Pulmonary artery endothelial cell (primary cell): ENCODE data around the gene CRHR1. TPM values are rescaled to one million over a fixed set of nuclear protein-coding genes. Genes with fewer than 3 reads are reported as not detected.
"Not testable (repeated sequence)": the region's sequence is repeated elsewhere in the genome, so short reads cannot be mapped to it uniquely, and the experiment has no call there.

Experiments
- DNase-seq: peaks from one replicate; pipeline ENCODE4 v3.0.0-alpha.2; 2011; ENCODE audit warnings: low read depth, low spot score
- total RNA-seq: library from RNA; depleted of rRNA; stranded (reverse); fragments of >200 nt; gene quantifications from 2 replicates; pipeline ENCODE4 v1.2.3, GENCODE V29; 2014

Gene CRHR1
- total RNA-seq, result not detected in 2 replicates

- DNase-seq, result no peak
Measured at GRCh38 chr17:45784293-45784740, at the start of gene CRHR1. TSS of gene CRHR1 (plus strand) at chr17:45784320. CDS start at chr17:45784545, 225 bp downstream.

GRCh38 chr17:45734598-45734997, 49.5 kb upstream of the CRHR1 start:
- DNase-seq, result no peak

- DNase-seq, result no peak
Measured at GRCh38 chr17:45735488-45735887, 48.6 kb upstream of the CRHR1 start.

- DNase-seq, result no peak
Measured at GRCh38 chr17:45739786-45740185, 44.3 kb upstream of the CRHR1 start.

- DNase-seq, result no peak
Measured at GRCh38 chr17:45740553-45741330, 43.4 kb upstream of the CRHR1 start.

GRCh38 chr17:45742251-45742650, 41.9 kb upstream of the CRHR1 start:
- DNase-seq, result no peak

- DNase-seq, result no peak
Measured at GRCh38 chr17:45743626-45744326, 40.3 kb upstream of the CRHR1 start.

GRCh38 chr17:45744826-45745225, 39.3 kb upstream of the CRHR1 start:
- DNase-seq, result not testable (repeated sequence)

- DNase-seq, result no peak
Measured at GRCh38 chr17:45745601-45746494, 38.3 kb upstream of the CRHR1 start.

- DNase-seq, result no peak
Measured at GRCh38 chr17:45747911-45748310, 36.2 kb upstream of the CRHR1 start.

- no peak for DNase-seq
Measured at GRCh38 chr17:45748731-45749310, 35.3 kb upstream of the CRHR1 start.

GRCh38 chr17:45749831-45750335, 34.2 kb upstream of the CRHR1 start:
- DNase-seq, result no peak

GRCh38 chr17:45750779-45751440, 33.2 kb upstream of the CRHR1 start:
- no peak for DNase-seq

GRCh38 chr17:45751466-45751865, 32.7 kb upstream of the CRHR1 start:
- no peak for DNase-seq

GRCh38 chr17:45752246-45752645, 31.9 kb upstream of the CRHR1 start:
- DNase-seq, result no peak

- DNase-seq, result no peak
Measured at GRCh38 chr17:45753645-45754225, 30.4 kb upstream of the CRHR1 start.

- no peak for DNase-seq
Measured at GRCh38 chr17:45755050-45755449, 29.1 kb upstream of the CRHR1 start.

- DNase-seq, result no peak
Measured at GRCh38 chr17:45756266-45756991, 27.7 kb upstream of the CRHR1 start.

GRCh38 chr17:45757431-45758218, 26.5 kb upstream of the CRHR1 start:
- DNase-seq, result no peak
